Testis (tissue), 3 donors: Measurements from ENCODE around the gene SLC44A1. TPM values are rescaled to one million over a fixed set of nuclear protein-coding genes. Genes with fewer than 3 reads are reported as not detected.

Source experiments
- DNase-seq: peaks from one replicate; pipeline ENCODE4 v3.0.0-alpha.2; 2019
- H3K27ac ChIP-seq, 2 donors: fragments of 200-600 bp; sonication (generic); one replicate each; pipeline ENCODE4 v1.5.1; 2019
- H3K27me3 ChIP-seq: fragments of 200-600 bp; sonication (generic); one replicate; pipeline ENCODE4 v1.5.1; 2019
- H3K36me3 ChIP-seq: fragments of 200-600 bp; sonication (generic); one replicate; pipeline ENCODE4 v1.5.1; 2017; ENCODE audit warnings: low read depth; ENCODE audit errors: missing control alignments
- H3K4me1 ChIP-seq: fragments of 200-600 bp; sonication (generic); one replicate; pipeline ENCODE4 v1.5.1; 2019
- H3K4me3 ChIP-seq, 2 donors: fragments of 200-600 bp; sonication (generic); one replicate each; pipeline ENCODE4 v1.5.1; 2017 to 2019
- H3K9me3 ChIP-seq: fragments of 200-600 bp; sonication (generic); one replicate; pipeline ENCODE4 v1.5.1; 2017
- CTCF ChIP-seq, 3 experiments: fragments of 450-650 bp in 2 of 3; fragments of 200-600 bp in 1 of 3; sonication (generic) in 1 of 3; IDR thresholded peaks; one replicate each; pipeline ENCODE4 v1.5.1; 2016 to 2019; ENCODE audit warnings: antibody characterized with exemption in 3 of 3, mild to moderate bottlenecking in 2 of 3, moderate library complexity in 1 of 3
- POLR2A ChIP-seq: fragments of 450-650 bp; IDR thresholded peaks from one replicate; pipeline ENCODE4 v1.6.1; 2017; ENCODE audit warnings: antibody characterized with exemption, mild to moderate bottlenecking, moderate library complexity
- WGBS, 2 donors: methylation state at CpG; one replicate each; pipeline ENCODE4 v1.1.5; 2018; 5-methylcytosine and 5-hydroxymethylcytosine counted together
- intact Hi-C: fragments of 100-400 bp; cut with DNase I; formaldehyde crosslinking; loops from one replicate; pipeline ENCODE4 v1.15.1; 2023; ENCODE audit warnings: low total_unique reads
- polyA plus RNA-seq: library from polyadenylated mRNA; stranded (reverse); fragments of 350-450 nt; fragmentation: Illumina TruSeq; extraction: RNeasy Lipid Tissue Mini Kit (QIAGEN cat#74804); gene quantifications from one replicate; pipeline ENCODE4 v1.2.3, GENCODE V29; 2014; ENCODE audit warnings: low read depth, low replicate concordance; ENCODE audit not compliant: insufficient read depth
- total RNA-seq, 2 donors: library from RNA; depleted of rRNA; stranded (reverse); fragments of >200 nt; gene quantifications; one replicate each; pipeline ENCODE4 v1.2.3, GENCODE V29; 2016

The SLC44A1 gene
- total and polyA plus RNA-seq, 3 donors from 2014 or later = 8.9 to 16.7 (median 11.1) TPM

- Histone ChIP-seq H3K4me1 (peaks cover 10% of the 10 kb centered on the region), H3K9me3 (no peaks in the 10 kb centered on the region), H3K27me3 (no peaks in the 10 kb centered on the region), H3K36me3 (no peaks in the 10 kb centered on the region), H3K4me3 (peak overlapping the region in 1 of 2 donors; percentile 70), H3K27ac (peak overlapping the region in 1 of 2 donors; percentile 55)
- no peak for DNase-seq
- WGBS, 2 donors = 20 to 21% methylated on average over 2 of the region's 2 CpGs
- intact Hi-C loops = no loop called here
- TF ChIP-seq POLR2A (no peak), CTCF (IDR thresholded peaks at IDR 0.05) (no peak)
Observed at GRCh38 chr9:105449081-105449480, 204.6 kb downstream of the SLC44A1 start.

- Histone ChIP-seq H3K4me3 (no peak overlapping the region), H3K27me3 (no peaks in the 10 kb centered on the region), H3K9me3 (no peaks in the 10 kb centered on the region), H3K4me1 (peaks cover 10% of the 10 kb centered on the region), H3K36me3 (no peaks in the 10 kb centered on the region), H3K27ac (no peak overlapping the region)
- WGBS, 2 donors = 94 to 95% methylated on average over 3 of the region's 3 CpGs
- intact Hi-C loops = no loop called here
- no peak for DNase-seq
- no peak for TF ChIP-seq POLR2A
- TF ChIP-seq CTCF (IDR thresholded peaks at IDR 0.05) = no peak
Observed at GRCh38 chr9:105452185-105452584, 207.7 kb downstream of the SLC44A1 start.

DNA sequence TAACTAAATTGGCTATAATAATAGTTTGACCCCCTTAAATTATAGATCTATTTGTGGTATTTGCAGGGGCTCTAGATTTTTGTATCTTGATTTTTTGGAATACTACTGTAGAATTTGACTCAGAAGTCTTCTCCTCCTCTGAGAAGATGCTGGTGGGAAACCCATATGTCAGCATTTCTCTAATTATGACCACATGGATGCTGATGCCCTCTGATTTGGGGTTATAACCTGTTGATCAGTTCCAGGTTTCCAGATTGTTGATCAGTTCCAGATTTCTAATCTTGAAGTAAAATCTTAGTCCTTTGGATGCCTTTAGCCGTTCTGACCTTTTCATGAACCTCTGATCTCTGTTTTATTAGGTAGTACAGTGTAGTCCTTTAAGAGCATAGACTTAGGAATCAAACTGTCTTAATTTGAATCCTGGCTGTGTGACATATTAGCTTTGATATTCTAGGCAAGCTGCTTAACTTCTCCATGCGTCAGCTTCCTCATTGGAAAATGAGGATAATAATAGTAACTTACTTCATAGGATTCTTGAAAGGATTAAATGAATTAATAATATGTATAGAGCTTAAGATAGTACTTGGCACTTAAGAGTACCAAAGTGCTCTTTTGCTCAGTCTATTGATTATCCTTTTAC lies 211.5 kb downstream of the SLC44A1 start:
- Histone ChIP-seq H3K4me3 (no peak overlapping the region), H3K27ac (no peak overlapping the region), H3K27me3 (no peaks in the 10 kb centered on the region), H3K9me3 (no peaks in the 10 kb centered on the region), H3K4me1 (peaks cover 7% of the 10 kb centered on the region), H3K36me3 (no peaks in the 10 kb centered on the region)
- intact Hi-C loops = no loop called here
- 78 to 84% methylated on average over 2 of the region's 2 CpGs for WGBS, 2 donors
- TF ChIP-seq POLR2A (no peak), CTCF (IDR thresholded peaks at IDR 0.05) (no peak)
- DNase-seq = no peak

DNA sequence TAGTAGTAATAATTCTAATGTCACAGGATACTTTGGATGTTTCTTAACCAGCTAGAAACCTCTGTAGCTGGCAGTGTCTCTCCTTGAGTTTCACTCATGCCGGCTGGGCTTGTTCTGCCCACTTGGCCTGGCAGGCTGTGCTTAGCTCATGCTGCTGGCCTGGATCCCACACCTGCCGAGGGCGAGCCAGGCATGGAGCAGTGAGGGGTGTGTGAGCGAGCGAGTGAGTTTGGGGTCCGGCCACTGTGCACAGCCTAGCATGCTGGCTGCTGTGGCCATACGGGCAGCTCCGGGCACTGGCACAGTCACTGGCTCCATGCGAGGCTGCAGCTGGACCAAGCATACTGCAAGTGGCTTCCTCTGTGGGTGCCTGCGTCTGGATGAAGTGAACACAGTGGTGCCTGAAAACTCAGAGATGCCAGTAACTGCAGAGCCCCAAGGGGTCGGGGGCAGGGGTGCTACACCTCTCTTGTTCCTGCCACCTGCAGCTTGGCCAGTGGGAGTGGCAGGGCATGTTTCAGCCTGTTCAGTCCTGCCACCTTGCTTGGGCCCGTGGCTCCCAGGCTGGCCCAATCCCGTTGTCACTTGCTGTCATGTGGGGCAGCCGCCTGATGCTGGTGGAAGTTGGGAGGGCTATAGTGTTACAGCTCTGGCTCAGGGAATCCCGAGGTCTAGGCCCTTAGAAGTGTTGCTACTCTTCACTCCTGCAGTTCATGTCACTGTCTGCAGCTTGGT lies 213.3 kb downstream of the SLC44A1 start:
- intact Hi-C loops = no loop called here
- Histone ChIP-seq H3K27ac (no peak overlapping the region), H3K9me3 (no peaks in the 10 kb centered on the region), H3K27me3 (no peaks in the 10 kb centered on the region), H3K36me3 (no peaks in the 10 kb centered on the region), H3K4me1 (peaks cover 7% of the 10 kb centered on the region), H3K4me3 (no peak overlapping the region)
- 94 to 97% methylated on average over 14 to 15 of the region's 15 CpGs for WGBS, 2 donors
- TF ChIP-seq CTCF (IDR thresholded peaks at IDR 0.05) (no peak), POLR2A (no peak)
- no peak for DNase-seq
